NCI-H82 treated with DMSO at 0.1 percent for 48 hours (cell line): ENCODE measurements around the gene KCTD14.
"Not testable (repeated sequence)": the region's sequence is repeated elsewhere in the genome, so short reads cannot be mapped to it uniquely, and the experiment has no call there.

Source experiments
- DNase-seq: peaks from one replicate; lab custom pipeline; 2025; ENCODE audit not compliant: unreplicated experiment; lab: John Stamatoyannopoulos, UW

The KCTD14 gene

DNA sequence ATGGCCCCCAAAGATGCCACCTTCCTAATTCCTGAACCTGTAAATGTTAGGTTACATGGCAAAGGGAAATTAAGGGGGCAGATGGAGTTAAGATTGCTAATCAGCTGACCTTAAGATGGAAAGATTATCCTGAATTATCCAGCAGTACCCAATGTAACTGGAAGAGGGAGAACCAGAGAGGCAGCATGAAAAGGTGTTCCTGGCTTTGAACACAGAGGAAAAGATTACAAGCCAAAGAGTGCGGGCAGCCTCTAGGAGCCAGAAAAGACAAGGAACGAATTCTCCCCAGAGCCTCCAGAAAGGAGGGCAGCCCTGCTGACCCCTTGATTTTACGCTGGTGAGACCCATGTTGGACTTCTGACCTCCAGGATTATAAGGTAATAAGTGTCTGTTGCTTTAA lies 25.5 kb upstream of the KCTD14 start:
- peak; percentile 80 for DNase-seq

- DNase-seq, result no peak
Observed at GRCh38 chr11:78046486-78046854, 23.4 kb upstream of the KCTD14 start.

DNA sequence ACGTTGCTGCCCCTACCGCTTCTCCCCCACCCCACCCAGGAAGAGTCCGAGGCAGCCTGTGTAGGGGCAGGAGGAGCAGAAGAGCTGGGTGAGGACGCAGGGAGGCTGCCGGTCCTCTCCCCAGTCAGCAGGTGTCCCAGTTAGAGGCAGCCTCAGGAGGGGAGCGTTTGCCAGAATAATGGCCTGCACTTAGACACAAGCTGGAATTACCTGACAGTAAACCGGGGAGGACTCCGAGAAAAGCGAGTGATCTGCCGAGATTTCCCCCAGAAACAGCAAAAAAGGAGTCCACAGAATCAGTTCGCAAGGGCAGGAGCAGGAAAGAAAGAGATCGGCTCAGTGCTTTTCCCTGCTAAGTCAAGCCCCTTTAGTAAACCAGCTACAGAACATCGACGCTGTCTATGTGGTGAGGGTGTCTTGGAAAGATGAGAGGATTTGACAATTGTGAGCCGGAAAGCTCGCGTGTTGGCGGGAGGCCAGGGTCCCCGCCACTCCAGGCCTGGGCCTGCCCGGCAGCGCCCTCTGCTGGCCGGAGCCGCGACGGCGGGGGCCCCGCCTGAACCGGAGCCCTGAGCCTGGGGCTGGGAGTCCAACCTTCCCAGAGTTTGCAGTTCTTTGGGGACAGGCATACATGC lies 22.9 kb upstream of the KCTD14 start:
- DNase-seq, result peak; percentile 71

GRCh38 chr11:78044706-78045105 lies 21.6 kb upstream of the KCTD14 start:
- DNase-seq, result no peak

DNA sequence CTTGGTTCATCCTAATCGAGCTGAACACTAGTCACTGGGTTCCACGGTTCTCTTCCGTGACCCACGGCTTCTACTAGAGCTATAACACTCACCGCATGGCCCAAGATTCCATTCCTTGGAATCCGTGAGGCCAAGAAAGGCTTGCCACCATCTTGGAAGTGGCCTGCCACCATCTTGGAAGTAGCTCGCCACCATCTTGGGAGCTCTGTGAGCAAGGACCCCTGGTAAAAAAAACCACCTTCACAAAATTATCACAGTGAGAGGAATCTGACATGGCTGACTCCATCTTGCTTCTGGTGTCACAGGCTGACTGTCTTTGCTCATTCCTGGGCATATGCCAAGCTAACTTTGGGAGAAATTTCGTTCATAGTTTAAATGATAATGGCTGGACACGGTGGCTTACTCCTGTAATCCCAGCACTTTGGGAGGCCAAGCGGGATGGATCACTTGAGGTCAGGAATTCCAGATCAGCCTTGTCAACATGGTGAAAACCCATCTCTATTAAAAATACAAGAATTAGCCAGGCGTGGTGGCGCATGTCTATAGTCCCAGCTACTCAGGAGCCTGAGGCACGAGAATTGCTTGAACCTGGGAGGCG lies 18.9 kb upstream of the KCTD14 start:
- no peak for DNase-seq

DNA sequence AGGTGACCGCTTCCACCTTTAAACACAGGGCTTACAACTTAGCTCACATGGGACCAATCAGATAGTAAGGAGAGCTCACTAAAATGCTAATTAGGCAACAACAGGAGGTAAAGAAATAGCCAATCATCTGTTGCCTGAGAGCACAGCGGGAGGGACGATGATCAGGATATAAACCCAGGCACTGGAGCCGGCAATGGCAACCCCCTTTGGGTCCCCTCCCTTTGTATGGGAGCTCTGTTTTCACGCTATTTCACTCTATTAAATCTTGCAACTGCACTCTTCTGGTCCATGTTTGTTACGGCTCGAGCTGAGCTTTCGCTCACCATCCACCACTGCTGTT lies 18.3 kb upstream of the KCTD14 start:
- not testable (repeated sequence) for DNase-seq

GRCh38 chr11:78040691-78041379 lies 17.8 kb upstream of the KCTD14 start:
- no peak for DNase-seq

GRCh38 chr11:78039919-78040671 lies 17.0 kb upstream of the KCTD14 start:
- DNase-seq, result no peak

DNA sequence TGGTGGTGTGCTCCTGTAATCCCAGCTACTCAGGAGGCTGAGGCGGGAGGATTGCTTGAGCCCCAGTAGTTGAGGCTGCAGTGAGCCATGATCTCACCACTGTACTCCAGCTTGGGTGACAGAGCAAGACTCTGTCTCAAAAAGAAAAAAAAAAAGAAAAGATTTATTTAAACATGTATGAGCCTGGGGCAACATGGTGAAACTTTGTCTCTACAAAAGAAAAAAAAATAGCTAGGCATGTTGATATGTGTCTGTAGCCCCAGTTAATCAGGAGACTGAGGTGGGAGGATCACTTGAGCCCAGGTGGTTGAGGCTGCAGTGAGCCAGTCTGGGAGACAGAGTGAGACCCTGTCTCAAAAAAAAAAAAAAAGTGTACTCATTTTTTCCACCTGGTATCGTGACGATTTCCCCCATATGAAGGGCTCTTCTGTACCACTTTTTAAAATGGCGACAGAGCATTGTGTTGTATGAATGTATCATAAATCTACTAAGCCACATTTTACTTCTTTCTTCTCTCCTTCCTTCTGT lies 16.4 kb upstream of the KCTD14 start:
- DNase-seq, result no peak

DNA sequence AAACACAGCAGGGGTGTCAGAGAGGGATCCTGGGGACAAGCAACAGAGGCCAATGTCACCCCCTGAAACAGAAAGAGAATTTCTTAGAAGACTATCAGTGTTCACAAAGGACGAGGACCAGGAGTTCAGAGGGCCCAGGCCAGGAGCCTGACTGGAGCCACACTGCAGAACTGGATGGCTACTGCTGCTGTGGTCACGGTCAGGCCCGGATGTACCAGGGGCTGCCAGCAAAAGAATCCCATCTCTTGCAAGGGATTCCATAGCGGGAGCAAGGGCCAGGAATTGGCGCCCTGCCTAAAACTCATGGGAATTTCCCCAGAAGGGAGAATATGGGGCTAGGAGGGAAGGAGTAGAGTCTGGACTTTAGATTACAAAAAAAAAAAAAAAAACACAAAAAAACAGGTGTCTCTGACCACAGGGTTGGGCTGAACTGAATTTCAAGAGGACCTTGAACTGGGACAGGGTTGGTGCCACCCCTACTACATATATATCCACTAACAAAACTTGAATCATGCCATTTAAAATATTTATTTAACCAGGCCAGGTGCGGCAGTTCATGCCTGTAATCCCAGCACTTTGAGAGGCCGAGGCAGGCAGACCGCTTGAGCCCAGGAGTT lies 15.7 kb upstream of the KCTD14 start:
- no peak for DNase-seq

DNA sequence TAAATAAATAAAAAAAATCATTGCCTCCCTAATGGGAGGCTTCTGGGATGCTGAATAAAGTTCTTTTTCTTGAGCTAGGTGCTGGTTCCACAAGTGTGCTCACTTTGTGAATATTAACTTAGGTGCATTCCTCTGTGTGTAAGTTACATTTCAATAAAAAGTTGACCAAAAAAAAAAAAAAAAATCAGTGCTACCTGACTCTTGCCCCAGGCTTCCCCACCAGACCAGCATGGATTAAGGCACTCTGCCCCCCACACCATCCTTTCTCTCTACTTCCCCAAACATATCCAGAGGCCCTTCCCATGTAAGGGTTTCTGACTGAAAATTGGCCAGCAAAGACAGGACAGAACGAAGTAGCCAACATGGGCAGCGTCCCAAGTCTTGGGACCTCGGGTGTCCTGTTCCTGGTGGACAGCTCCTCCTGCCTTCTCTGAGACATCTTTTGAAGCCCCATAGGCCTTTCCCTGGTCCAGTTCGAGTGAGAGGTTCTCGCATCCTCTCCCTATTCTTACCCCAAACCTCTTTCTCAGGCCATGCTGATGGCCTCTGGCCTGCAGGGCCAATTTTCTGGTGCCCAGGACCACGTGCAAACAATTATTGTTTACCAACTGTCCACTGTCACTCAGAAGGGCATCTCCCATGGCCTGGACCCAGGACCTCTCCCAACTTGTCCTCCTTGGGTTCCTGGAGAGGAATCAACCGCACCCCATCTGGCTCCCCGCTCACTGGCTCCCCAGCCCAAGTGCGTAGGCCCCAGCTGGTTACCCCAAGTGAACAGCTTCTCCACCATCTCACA lies 14.9 kb upstream of the KCTD14 start:
- DNase-seq, result no peak

DNA sequence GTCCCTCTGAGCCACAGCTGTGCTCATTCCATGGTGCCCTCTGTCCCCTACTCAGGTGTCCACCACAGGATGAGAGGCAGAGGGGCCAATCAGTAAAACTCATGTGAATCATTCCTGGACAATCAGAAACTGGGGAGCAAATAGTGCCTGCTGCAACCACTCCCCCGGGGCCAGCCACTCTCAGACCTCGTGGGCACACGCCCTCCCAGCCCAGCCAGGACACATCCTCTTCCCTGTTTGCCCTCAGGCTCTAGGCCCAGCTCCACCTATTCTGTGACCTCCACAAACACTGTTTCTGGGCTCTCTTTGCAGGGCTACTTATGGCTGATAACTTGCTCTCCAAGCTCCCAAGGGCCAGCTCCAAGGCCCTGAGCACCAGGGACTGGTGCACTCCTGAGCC lies 14.0 kb upstream of the KCTD14 start:
- no peak for DNase-seq

GRCh38 chr11:78036313-78036712 lies 13.2 kb upstream of the KCTD14 start:
- no peak for DNase-seq

GRCh38 chr11:78034623-78035022 lies 11.5 kb upstream of the KCTD14 start:
- no peak for DNase-seq

- no peak for DNase-seq
Observed at GRCh38 chr11:78033040-78033439, 10.0 kb upstream of the KCTD14 start.

DNA sequence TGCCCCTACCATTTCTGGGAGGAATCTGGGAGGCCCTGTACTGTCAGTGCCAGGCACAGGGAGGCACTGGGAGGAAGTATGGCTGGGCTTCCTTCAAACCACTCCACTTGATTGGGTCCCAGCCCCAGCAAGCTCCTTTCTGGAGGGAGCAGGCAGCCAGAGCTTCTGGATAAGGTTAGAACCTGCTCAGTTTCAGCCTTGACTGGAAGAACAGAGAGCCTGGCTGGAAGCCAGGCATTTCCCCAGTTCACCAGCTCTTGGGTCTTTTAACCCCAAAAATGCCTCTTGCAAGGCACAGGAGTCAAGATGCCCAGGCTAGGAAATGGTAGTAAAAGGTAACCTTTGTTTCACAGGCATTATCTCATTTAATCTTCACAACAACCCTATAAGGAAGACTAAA lies 9.0 kb upstream of the KCTD14 start:
- no peak for DNase-seq

DNA sequence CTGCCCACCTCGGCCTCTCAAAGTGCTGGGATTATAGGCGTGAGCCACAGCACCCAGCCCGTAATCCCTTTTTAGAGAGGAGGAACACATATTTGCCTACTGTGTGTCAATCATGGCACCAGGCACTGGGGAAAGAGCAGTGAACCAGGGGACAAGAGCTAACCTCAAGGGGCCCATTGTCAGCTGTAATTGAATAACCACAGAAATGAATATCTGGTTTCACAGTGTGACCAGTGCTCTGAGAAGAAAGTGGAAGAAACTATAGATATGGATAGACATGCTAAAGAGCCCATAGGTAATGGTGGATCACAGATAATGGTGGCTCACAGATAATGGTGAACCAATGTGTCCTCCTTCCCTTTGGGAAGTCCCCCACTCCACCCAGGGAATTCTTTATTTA lies 8.6 kb upstream of the KCTD14 start:
- no peak for DNase-seq

DNA sequence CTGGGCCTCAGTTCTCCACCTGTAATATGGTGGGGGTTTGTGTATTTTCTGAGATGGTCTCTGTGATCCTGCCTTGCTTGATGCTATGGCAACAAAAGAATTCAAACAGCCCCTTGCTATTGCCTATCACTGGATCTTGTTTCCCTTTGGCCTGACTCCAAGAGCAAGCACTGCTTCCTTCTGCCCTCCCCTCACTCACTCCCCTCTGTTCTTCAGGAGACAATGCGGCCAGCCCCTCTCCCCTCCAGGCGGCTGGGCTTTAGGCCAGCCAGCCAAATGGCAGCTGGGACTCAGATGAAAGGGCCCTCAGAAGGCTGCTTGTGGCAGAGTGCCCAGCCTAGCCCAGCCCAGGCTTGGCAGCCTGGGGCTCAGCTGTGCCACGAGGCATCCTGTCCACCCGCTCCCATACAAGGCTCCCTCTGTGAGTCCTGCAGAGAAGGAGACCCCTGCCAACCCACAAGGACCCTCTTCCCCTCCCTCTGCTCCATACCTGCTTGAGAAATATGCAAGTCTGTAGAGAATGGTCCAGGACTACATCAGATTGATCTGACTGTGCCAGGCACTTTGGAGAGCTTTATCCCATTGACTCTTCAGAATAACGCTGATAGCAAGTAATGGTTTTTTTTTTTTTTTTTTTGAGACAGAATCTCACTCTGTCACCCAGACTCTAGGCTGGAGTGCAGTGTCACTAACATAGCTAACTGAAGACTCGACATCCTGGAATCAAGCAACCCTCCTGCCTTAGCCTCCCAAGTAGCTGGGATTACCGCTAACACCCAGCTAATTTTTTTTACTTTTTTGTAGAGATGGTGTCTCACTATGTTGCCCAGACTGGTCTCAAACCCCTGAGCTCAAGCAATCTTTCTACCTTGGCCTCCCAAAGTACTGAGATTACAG lies 7.6 kb upstream of the KCTD14 start:
- DNase-seq, result peak; percentile 6

- not testable (repeated sequence) for DNase-seq
Observed at GRCh38 chr11:78028423-78028822, 5.3 kb upstream of the KCTD14 start.

DNA sequence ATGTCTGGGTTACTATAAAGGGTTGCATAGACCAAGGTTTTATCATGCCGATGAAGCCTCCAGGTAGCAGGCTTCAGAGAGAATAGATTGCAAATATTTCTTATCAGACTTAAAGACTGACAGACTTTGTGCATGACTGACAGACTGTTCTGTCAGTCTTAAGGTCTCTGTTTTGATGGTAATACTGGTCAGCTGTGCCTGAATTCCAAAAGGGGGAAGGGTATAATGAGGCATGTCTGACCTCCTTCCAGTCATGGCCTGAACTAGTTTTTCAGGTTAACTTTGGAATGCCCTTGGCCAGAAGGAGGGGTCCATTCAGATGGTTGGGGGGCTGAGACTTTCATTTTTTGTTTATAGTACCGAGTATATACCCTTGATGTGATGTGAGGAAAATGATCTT lies 4.7 kb upstream of the KCTD14 start:
- no peak for DNase-seq
